G401 (cell line): ENCODE results near the gene BIRC2. TPM values are rescaled to one million over a fixed set of nuclear protein-coding genes. Genes with fewer than 3 reads are reported as not detected.

Experiments used
- DNase-seq: peaks from one replicate; pipeline ENCODE4 v3.0.0-alpha.2; 2015; ENCODE audit warnings: low spot score
- in situ Hi-C: cut with HindIII; loops from 2 replicates; pipeline ENCODE4 v1.10.0; 2016; ENCODE audit warnings: low sequenced_read_pairs, mixed read lengths
- total RNA-seq: library from RNA; depleted of rRNA; stranded (reverse); fragments of >200 nt; shearing (Covaris generic); gene quantifications from 2 replicates; pipeline ENCODE4 v1.2.3, GENCODE V29; 2014; rRNA removed

Gene BIRC2
- total RNA-seq, 1 experiment from 2014 or later, result 105 TPM

DNA sequence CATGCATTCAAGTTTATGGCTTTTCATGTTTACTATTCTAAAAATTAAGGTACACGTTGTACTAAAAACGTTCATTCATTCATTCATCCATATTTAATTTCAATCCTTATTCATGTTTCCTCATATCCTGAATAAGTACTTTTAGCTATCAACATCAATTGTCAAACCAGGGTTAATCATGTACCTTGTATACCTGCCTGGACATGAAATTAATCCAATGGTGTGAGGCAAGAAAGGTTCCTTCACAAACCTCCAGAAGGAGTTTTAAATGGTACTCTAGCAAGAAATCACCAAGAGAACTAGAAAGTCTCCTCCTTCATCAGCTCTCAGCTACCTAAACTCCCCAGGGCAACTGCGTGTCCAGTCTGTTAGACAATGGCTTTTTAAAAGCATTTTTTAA lies 72.2 kb downstream of the BIRC2 start:
- in situ Hi-C loops, result no loop called here
- no peak for DNase-seq

DNA sequence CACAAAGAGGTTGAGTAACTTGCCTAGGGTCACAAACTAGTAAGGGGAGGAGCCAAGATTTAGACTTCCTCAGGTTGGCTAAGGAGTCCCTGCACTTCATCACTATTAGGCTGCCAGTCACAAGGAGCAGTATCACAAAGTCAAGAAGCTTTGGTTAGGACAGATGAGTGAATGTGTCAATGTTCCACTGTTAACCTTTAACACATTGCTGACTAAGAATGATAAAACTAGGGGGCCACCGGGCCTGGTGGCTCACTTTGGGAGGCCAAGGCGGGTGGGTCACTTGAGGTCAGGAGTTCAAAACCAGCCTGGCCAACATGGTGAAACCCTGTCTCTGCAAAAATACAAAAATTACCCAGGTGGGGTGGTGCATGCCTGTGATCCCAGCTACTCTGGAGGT lies 73.5 kb downstream of the BIRC2 start:
- DNase-seq, result no peak
- in situ Hi-C loops, result no loop called here

DNA sequence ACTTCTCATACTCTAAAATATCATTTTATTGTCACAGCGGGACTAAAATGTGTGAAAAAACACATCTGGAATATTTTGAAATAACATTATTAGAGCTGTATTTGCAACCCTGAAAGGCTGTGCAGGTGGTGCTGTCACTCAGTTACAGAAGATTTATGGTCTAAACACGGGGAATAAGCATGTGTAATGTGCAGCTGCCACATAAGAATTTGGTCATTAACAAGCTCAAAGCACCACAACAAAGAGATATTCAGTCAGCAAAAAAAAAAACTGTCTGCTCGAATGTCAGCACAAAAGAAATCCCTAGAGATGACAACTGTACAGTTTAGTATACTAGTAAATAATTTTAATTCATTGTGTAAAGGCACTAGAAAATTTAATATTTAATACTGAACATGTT lies 74.2 kb downstream of the BIRC2 start:
- in situ Hi-C loops, result no loop called here
- DNase-seq, result no peak

DNA sequence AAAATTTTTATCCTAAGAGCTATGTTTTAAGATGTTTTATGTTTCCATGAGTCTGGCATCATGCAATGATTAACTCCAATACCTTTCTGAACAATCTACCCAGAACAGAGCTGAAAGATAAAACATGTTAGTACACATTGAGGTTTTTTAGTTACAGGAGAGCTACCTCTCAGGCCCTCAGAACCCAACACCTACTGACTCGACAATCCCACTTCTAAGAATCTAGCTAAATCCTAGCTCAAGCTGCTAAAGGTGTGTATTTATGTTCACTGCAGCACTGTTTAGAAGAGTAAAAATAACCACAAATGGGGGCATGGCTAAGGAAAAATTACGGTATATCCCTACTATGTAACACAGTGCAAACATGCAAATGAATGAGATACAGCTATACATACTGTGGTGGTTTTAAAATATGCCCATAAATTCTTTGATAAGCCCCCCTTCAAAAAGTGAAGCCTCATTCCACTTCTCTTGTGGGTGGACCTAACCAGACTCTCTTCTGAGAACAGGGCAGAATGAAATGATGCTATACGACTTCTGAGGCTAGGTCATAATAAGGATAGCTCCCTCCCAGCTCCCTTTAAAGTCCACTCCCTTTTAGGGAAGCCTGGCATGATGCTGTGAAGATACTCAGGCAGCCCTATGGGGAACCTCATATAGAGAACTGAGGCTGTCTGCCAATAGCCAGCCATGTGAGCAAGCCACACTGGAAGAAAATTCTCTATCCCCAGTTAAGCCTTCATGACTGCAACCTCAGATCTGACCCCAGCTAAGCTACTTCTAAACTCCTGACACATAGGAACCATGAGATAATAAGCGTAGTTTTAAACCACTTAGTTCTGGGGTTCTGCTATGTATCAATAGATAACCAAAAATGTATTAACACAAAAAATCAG lies 76.1 kb downstream of the BIRC2 start:
- DNase-seq, result no peak
- in situ Hi-C loops, result no loop called here

DNA sequence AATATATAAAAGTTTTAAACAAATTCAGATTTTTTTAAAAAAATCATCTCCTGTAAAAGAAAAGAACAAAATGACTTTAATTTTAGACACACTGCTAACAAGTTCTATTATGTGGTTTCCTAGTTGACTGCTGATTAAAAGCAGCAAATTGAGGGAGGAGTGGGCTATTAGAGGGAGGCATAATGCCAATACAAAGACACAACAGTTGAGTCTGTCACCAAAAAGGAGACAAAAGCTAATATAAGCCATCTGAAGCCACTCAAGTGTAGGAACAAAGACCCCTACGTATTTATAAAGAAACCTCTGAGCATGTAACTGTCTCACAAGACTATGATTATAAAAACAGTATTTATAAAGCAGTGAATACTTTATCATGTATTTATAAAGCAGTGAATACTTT lies 76.9 kb downstream of the BIRC2 start:
- in situ Hi-C loops, result no loop called here
- DNase-seq, result no peak

DNA sequence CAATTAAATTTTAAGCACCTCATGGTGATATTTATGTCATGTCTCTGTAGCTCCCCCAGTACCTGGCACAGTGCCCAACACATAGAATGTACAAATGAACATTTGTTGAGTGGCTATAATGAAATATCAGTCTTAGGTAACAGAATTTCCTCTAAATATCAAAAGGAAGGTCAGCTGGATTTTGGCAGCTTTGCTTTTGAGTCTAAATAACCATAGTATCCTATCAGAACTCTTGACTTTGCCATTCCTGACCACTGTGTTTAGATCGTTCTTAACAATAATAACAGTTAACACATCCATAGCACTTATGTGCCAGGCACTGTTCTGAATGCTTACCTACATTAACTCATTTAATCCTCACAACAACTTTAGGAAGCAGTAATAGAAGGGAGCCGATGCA lies 79.0 kb downstream of the BIRC2 start:
- in situ Hi-C loops, result no loop called here

DNA sequence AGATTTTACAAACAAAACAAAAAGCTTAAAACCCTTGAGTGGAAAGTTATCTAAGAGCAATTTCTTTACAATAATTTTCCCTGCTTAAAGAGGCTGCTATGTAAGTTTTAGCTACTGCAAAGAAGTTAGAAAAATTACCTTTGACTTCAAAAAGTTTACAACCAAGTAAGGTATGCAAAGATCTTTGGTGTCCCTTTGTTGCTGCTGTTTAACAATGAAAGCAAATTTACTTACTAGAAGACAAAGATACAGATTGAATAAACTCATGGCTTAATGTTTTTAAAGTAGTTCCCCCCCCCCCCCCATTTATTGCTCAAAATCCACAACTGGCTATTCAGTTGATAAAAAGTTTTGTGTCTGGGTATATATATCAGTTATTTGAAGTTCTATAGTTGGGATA lies 79.6 kb downstream of the BIRC2 start:
- in situ Hi-C loops, result no loop called here
- no peak for DNase-seq

More for the DNA sequence above, 79.0 kb downstream of the BIRC2 start:
- no peak for DNase-seq

DNA sequence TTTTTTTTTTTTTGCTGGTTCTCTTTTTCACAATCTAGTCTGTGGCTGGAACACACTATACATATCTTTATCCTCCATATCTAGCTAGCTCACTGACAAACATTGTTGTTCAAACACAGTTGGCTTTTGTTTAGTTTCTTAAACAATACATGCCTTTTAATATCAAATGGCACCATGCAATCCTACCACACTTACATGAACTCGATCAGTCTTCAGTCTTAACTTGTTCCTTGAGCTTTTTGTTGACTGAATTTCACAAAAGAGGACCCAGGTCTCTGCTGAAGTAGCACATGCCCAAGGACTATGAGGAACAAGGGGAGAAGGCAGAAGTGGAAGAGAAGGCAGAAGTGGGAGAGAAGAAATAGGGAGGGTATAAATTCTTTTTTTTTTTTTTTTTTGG lies 80.1 kb downstream of the BIRC2 start:
- DNase-seq, result no peak
- in situ Hi-C loops, result no loop called here

Other genes with a start within 250 kb of the BIRC2 start
- gene YAP1, start 236.8 kb upstream of the BIRC2 start, total RNA-seq, result 30.7 and 44.6 TPM in 2 replicates
- gene BIRC3, start 29.7 kb upstream of the BIRC2 start, total RNA-seq, result 0.07 TPM in 1 of 2 replicates, not detected in the other
- 78.0 and 104 TPM in 2 replicates for gene TMEM123, start 105.6 kb downstream of the BIRC2 start, total RNA-seq
- gene MMP7, start 183.5 kb downstream of the BIRC2 start, total RNA-seq, result not detected in 2 replicates